ENCODE results near the gene MLX. TPM values are rescaled to one million over a fixed set of nuclear protein-coding genes. Genes with fewer than 3 reads are reported as not detected.

The MLX gene
- total and polyA plus RNA-seq, 10 of the 15 experiments (the other 5 are each of a cell fraction or from before 2014, with no cell fraction given), result 34.4 to 65.0 (median 44.4) TPM

GRCh38 chr17:42609182-42609813, 42.4 kb downstream of the MLX start, which contains the start of the genes RETREG3 and TUBG1 (continued):
- TF ChIP-seq, protein P1, sequence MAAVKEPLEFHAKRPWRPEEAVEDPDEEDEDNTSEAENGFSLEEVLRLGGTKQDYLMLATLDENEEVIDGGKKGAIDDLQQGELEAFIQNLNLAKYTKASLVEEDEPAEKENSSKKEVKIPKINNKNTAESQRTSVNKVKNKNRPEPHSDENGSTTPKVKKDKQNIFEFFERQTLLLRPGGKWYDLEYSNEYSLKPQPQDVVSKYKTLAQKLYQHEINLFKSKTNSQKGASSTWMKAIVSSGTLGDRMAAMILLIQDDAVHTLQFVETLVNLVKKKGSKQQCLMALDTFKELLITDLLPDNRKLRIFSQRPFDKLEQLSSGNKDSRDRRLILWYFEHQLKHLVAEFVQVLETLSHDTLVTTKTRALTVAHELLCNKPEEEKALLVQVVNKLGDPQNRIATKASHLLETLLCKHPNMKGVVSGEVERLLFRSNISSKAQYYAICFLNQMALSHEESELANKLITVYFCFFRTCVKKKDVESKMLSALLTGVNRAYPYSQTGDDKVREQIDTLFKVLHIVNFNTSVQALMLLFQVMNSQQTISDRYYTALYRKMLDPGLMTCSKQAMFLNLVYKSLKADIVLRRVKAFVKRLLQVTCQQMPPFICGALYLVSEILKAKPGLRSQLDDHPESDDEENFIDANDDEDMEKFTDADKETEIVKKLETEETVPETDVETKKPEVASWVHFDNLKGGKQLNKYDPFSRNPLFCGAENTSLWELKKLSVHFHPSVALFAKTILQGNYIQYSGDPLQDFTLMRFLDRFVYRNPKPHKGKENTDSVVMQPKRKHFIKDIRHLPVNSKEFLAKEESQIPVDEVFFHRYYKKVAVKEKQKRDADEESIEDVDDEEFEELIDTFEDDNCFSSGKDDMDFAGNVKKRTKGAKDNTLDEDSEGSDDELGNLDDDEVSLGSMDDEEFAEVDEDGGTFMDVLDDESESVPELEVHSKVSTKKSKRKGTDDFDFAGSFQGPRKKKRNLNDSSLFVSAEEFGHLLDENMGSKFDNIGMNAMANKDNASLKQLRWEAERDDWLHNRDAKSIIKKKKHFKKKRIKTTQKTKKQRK (IDR thresholded peaks at IDR 0.05; ENCODE audit: low read depth, low read length), result no peak
- TF ChIP-seq SIX5 (IDR thresholded peaks at IDR 0.05; ENCODE audit: low read depth, low read length, severe bottlenecking), result peak; percentile 18
- TF ChIP-seq JUND (IDR thresholded peaks at IDR 0.05; ENCODE audit: low read depth, low read length), result no peak
- TF ChIP-seq ZBTB33 (IDR thresholded peaks at IDR 0.05), result no peak
- TF ChIP-seq TARDBP (IDR thresholded peaks at IDR 0.05; ENCODE audit: borderline replicate concordance), result no peak
- TF ChIP-seq, protein P2, sequence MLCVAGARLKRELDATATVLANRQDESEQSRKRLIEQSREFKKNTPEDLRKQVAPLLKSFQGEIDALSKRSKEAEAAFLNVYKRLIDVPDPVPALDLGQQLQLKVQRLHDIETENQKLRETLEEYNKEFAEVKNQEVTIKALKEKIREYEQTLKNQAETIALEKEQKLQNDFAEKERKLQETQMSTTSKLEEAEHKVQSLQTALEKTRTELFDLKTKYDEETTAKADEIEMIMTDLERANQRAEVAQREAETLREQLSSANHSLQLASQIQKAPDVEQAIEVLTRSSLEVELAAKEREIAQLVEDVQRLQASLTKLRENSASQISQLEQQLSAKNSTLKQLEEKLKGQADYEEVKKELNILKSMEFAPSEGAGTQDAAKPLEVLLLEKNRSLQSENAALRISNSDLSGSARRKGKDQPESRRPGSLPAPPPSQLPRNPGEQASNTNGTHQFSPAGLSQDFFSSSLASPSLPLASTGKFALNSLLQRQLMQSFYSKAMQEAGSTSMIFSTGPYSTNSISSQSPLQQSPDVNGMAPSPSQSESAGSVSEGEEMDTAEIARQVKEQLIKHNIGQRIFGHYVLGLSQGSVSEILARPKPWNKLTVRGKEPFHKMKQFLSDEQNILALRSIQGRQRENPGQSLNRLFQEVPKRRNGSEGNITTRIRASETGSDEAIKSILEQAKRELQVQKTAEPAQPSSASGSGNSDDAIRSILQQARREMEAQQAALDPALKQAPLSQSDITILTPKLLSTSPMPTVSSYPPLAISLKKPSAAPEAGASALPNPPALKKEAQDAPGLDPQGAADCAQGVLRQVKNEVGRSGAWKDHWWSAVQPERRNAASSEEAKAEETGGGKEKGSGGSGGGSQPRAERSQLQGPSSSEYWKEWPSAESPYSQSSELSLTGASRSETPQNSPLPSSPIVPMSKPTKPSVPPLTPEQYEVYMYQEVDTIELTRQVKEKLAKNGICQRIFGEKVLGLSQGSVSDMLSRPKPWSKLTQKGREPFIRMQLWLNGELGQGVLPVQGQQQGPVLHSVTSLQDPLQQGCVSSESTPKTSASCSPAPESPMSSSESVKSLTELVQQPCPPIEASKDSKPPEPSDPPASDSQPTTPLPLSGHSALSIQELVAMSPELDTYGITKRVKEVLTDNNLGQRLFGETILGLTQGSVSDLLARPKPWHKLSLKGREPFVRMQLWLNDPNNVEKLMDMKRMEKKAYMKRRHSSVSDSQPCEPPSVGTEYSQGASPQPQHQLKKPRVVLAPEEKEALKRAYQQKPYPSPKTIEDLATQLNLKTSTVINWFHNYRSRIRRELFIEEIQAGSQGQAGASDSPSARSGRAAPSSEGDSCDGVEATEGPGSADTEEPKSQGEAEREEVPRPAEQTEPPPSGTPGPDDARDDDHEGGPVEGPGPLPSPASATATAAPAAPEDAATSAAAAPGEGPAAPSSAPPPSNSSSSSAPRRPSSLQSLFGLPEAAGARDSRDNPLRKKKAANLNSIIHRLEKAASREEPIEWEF (IDR thresholded peaks at IDR 0.05; ENCODE audit: insufficient replicate concordance, low read depth, low read length), result no peak
- TF ChIP-seq, protein P3, sequence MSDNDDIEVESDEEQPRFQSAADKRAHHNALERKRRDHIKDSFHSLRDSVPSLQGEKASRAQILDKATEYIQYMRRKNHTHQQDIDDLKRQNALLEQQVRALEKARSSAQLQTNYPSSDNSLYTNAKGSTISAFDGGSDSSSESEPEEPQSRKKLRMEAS (IDR thresholded peaks at IDR 0.05; ENCODE audit: low read depth, low read length), result no peak; the same call in 1 of the 2 replicates
- no peak for TF ChIP-seq PAX8 (IDR thresholded peaks at IDR 0.05)
- TF ChIP-seq, protein P4, sequence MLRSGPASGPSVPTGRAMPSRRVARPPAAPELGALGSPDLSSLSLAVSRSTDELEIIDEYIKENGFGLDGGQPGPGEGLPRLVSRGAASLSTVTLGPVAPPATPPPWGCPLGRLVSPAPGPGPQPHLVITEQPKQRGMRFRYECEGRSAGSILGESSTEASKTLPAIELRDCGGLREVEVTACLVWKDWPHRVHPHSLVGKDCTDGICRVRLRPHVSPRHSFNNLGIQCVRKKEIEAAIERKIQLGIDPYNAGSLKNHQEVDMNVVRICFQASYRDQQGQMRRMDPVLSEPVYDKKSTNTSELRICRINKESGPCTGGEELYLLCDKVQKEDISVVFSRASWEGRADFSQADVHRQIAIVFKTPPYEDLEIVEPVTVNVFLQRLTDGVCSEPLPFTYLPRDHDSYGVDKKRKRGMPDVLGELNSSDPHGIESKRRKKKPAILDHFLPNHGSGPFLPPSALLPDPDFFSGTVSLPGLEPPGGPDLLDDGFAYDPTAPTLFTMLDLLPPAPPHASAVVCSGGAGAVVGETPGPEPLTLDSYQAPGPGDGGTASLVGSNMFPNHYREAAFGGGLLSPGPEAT (IDR thresholded peaks at IDR 0.05; ENCODE audit: low read depth), result 0 out of 2 replicates have a peak, but pooled peaks have one; percentile 18
- no peak for TF ChIP-seq NFYA (IDR thresholded peaks at IDR 0.05; ENCODE audit: borderline replicate concordance, low read depth, low read length)
- TF ChIP-seq, protein P5, sequence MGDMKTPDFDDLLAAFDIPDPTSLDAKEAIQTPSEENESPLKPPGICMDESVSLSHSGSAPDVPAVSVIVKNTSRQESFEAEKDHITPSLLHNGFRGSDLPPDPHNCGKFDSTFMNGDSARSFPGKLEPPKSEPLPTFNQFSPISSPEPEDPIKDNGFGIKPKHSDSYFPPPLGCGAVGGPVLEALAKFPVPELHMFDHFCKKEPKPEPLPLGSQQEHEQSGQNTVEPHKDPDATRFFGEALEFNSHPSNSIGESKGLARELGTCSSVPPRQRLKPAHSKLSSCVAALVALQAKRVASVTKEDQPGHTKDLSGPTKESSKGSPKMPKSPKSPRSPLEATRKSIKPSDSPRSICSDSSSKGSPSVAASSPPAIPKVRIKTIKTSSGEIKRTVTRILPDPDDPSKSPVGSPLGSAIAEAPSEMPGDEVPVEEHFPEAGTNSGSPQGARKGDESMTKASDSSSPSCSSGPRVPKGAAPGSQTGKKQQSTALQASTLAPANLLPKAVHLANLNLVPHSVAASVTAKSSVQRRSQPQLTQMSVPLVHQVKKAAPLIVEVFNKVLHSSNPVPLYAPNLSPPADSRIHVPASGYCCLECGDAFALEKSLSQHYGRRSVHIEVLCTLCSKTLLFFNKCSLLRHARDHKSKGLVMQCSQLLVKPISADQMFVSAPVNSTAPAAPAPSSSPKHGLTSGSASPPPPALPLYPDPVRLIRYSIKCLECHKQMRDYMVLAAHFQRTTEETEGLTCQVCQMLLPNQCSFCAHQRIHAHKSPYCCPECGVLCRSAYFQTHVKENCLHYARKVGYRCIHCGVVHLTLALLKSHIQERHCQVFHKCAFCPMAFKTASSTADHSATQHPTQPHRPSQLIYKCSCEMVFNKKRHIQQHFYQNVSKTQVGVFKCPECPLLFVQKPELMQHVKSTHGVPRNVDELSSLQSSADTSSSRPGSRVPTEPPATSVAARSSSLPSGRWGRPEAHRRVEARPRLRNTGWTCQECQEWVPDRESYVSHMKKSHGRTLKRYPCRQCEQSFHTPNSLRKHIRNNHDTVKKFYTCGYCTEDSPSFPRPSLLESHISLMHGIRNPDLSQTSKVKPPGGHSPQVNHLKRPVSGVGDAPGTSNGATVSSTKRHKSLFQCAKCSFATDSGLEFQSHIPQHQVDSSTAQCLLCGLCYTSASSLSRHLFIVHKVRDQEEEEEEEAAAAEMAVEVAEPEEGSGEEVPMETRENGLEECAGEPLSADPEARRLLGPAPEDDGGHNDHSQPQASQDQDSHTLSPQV (IDR thresholded peaks at IDR 0.05), result no peak
